Measurements from ENCODE around the gene SYT17. TPM values are rescaled to one million over a fixed set of nuclear protein-coding genes. Genes with fewer than 3 reads are reported as not detected.

The SYT17 gene
- total RNA-seq, 1 donor from 2014 or later, result 0.54 TPM

GRCh38 chr16:19136549-19137196 is 31.4 kb upstream of the SYT17 start:
- DNase-seq (no peak), ATAC-seq (ENCODE audit: poor library complexity) (peak; percentile 63)
- intact Hi-C loops (cut with DNase I), result no loop called here

- intact Hi-C loops (cut with DNase I), result no loop called here
- DNase-seq, result no peak
- ATAC-seq (ENCODE audit: poor library complexity), result no peak
Measured at GRCh38 chr16:19137201-19138128, 30.6 kb upstream of the SYT17 start.

- intact Hi-C loops (cut with DNase I), result no loop called here
Measured at GRCh38 chr16:19138601-19139000, 29.4 kb upstream of the SYT17 start.

GRCh38 chr16:19139436-19140091 is 28.5 kb upstream of the SYT17 start:
- DNase-seq (no peak), ATAC-seq (ENCODE audit: poor library complexity) (no peak)

More at GRCh38 chr16:19138601-19139000, 29.4 kb upstream of the SYT17 start:
- ATAC-seq (ENCODE audit: poor library complexity) (peak; percentile 87), DNase-seq (peak; percentile 80)

GRCh38 chr16:19140396-19140795 is 27.6 kb upstream of the SYT17 start:
- DNase-seq, result no peak
- intact Hi-C loops (cut with DNase I), result no loop called here
- ATAC-seq (ENCODE audit: poor library complexity), result no peak

More at GRCh38 chr16:19139436-19140091, 28.5 kb upstream of the SYT17 start:
- intact Hi-C loops (cut with DNase I), result no loop called here

GRCh38 chr16:19142939-19143598 is 25.0 kb upstream of the SYT17 start:
- intact Hi-C loops (cut with DNase I), result no loop called here
- ATAC-seq (ENCODE audit: poor library complexity), result no peak
- no peak for DNase-seq

- ATAC-seq (ENCODE audit: poor library complexity) (no peak), DNase-seq (no peak)
- intact Hi-C loops (cut with DNase I), result no loop called here
Measured at GRCh38 chr16:19143599-19143956, 24.5 kb upstream of the SYT17 start.

- intact Hi-C loops (cut with DNase I), result no loop called here
- DNase-seq (no peak), ATAC-seq (ENCODE audit: poor library complexity) (no peak)
Measured at GRCh38 chr16:19145010-19145409, 23.0 kb upstream of the SYT17 start.

GRCh38 chr16:19147126-19147525 is 20.9 kb upstream of the SYT17 start:
- DNase-seq (no peak), ATAC-seq (ENCODE audit: poor library complexity) (no peak)

GRCh38 chr16:19147627-19148026 is 20.4 kb upstream of the SYT17 start:
- intact Hi-C loops (cut with DNase I), result no loop called here
- ATAC-seq (ENCODE audit: poor library complexity), result no peak
- DNase-seq, result no peak

More at GRCh38 chr16:19147126-19147525, 20.9 kb upstream of the SYT17 start:
- intact Hi-C loops (cut with DNase I), result no loop called here

- intact Hi-C loops (cut with DNase I), result no loop called here
- DNase-seq (no peak), ATAC-seq (ENCODE audit: poor library complexity) (no peak)
Measured at GRCh38 chr16:19148189-19148588, 19.9 kb upstream of the SYT17 start.

- DNase-seq (no peak), ATAC-seq (ENCODE audit: poor library complexity) (no peak)
- intact Hi-C loops (cut with DNase I), result no loop called here
Measured at GRCh38 chr16:19151310-19151709, 16.7 kb upstream of the SYT17 start.

- no peak for DNase-seq
- ATAC-seq (ENCODE audit: poor library complexity), result no peak
- intact Hi-C loops (cut with DNase I), result no loop called here
Measured at GRCh38 chr16:19152042-19152441, 16.0 kb upstream of the SYT17 start.

- DNase-seq (no peak), ATAC-seq (ENCODE audit: poor library complexity) (no peak)
- intact Hi-C loops (cut with DNase I), result no loop called here
Measured at GRCh38 chr16:19153876-19154275, 14.2 kb upstream of the SYT17 start.

- intact Hi-C loops (cut with DNase I), result loop anchor here (10.0 kb wide), 1 partner anchor 77 kb away; no protein-coding TSS in a partner anchor
- DNase-seq (no peak), ATAC-seq (ENCODE audit: poor library complexity) (no peak)
Measured at GRCh38 chr16:19162085-19162484, 6.0 kb upstream of the SYT17 start.

- intact Hi-C loops (cut with DNase I), result loop anchor here (10.0 kb wide), 1 partner anchor 78 kb away; no protein-coding TSS in a partner anchor
Measured at GRCh38 chr16:19163215-19163614, 4.8 kb upstream of the SYT17 start.

GRCh38 chr16:19164285-19164684 is 3.8 kb upstream of the SYT17 start:
- ATAC-seq (ENCODE audit: poor library complexity) (no peak), DNase-seq (no peak)
- intact Hi-C loops (cut with DNase I), result loop anchor here (10.0 kb wide), 1 partner anchor 79 kb away; no protein-coding TSS in a partner anchor

More at GRCh38 chr16:19163215-19163614, 4.8 kb upstream of the SYT17 start:
- no peak for ATAC-seq (ENCODE audit: poor library complexity)
- no peak for DNase-seq

- ATAC-seq (ENCODE audit: poor library complexity) (no peak), DNase-seq (no peak)
- intact Hi-C loops (cut with DNase I), result loop anchor here (10.0 kb wide), 1 partner anchor 80 kb away; no protein-coding TSS in a partner anchor
Measured at GRCh38 chr16:19165101-19165500, 2.9 kb upstream of the SYT17 start.

GRCh38 chr16:19166500-19166899 is 1.5 kb upstream of the SYT17 start:
- no peak for DNase-seq
- intact Hi-C loops (cut with DNase I), result loop anchor here (10.0 kb wide), 1 partner anchor 82 kb away; no protein-coding TSS in a partner anchor
- no peak for ATAC-seq (ENCODE audit: poor library complexity)
